Activated T-helper 2 cell treated with anti-CD3 and anti-CD28 coated beads, Interferon-gamma antibody, Interleukin-2, Interleukin-4, amounts not matched to agents 10 μg/mL and 5 μg/mL and 100 μg/mL, durations not matched to agents 14 hours and 24 hours and 36 hours (primary cell): ENCODE measurements around the gene TNS3. TPM values are rescaled to one million over a fixed set of nuclear protein-coding genes. Genes with fewer than 3 reads are reported as not detected.

ENCODE experiments used
- DNase-seq: peaks from one replicate; pipeline ENCODE4 v3.0.0; 2021; ENCODE audit warnings: low spot score
- H3K27ac Mint-ChIP-seq: one replicate; pipeline ENCODE4 v1.8.0; 2021; ENCODE audit warnings: mixed read lengths
- H3K27me3 Mint-ChIP-seq: one replicate; pipeline ENCODE4 v1.8.0; 2021; ENCODE audit warnings: low read depth, mixed read lengths
- H3K36me3 Mint-ChIP-seq: one replicate; pipeline ENCODE4 v1.8.0; 2021; ENCODE audit warnings: low read depth, mixed read lengths
- H3K4me1 Mint-ChIP-seq: one replicate; pipeline ENCODE4 v1.8.0; 2021; ENCODE audit warnings: low read depth, mixed read lengths
- H3K4me3 Mint-ChIP-seq: one replicate; pipeline ENCODE4 v1.8.0; 2021; ENCODE audit warnings: low read depth, mild to moderate bottlenecking, moderate library complexity, mixed read lengths
- H3K9me3 Mint-ChIP-seq: one replicate; pipeline ENCODE4 v1.8.0; 2021; ENCODE audit warnings: mixed read lengths
- intact Hi-C: fragments of 100-400 bp; cut with micrococcal nuclease; formaldehyde crosslinking; loops from one replicate; pipeline ENCODE4 v1.15.1; 2023
- total RNA-seq: library from RNA; stranded (reverse); gene quantifications from 2 replicates; pipeline ENCODE4 v1.2.3, GENCODE V29; 2022

The TNS3 gene
- total RNA-seq, 1 donor from 2014 or later: 5.3 TPM

DNA sequence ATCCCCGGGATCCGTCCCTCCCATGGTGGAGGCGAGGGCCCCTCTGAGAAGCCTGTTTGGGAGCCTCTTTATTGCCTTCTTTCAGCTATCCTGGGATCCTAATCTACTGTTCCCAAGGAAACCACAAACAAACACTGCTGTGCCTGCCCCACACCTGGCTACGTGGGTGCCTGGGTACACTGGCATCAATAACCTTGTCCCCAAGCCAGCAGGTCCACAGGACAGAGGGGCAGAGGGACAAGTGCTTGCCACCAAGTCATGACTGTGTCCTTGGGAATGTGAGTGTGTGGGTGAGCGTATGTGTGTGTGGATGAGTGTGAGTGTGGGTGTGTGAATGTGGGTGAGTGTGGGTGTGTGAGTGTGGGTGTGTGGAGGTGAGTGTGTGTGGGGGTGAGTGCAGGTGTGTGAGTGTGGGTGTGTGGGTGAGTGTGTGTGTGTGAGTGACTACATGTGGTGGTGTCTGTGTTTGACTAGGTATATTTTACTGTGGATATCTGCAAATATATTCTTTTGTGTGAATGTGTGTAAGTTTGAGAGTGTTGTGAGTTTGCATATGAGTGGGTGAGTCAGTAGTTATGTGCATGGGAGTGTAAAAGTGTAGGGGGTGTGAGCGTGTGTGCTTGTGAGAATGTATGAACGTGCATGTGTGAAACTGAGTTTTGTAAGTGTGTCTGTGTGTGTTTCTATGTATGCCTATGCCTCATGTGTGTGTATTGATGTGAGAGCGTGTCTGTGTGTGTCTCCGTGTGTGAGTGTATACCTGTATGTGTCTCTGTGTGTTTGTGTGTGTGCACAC, 96.1 kb downstream of the TNS3 start:
- Mint-ChIP-seq H3K4me1 (peaks cover 25% of the 10 kb centered on the region), H3K36me3 (no peaks in the 10 kb centered on the region), H3K4me3 (no peak overlapping the region), H3K9me3 (no peaks in the 10 kb centered on the region), H3K27ac (no peak overlapping the region), H3K27me3 (no peaks in the 10 kb centered on the region)
- intact Hi-C loops: no loop called here
- no peak for DNase-seq

DNA sequence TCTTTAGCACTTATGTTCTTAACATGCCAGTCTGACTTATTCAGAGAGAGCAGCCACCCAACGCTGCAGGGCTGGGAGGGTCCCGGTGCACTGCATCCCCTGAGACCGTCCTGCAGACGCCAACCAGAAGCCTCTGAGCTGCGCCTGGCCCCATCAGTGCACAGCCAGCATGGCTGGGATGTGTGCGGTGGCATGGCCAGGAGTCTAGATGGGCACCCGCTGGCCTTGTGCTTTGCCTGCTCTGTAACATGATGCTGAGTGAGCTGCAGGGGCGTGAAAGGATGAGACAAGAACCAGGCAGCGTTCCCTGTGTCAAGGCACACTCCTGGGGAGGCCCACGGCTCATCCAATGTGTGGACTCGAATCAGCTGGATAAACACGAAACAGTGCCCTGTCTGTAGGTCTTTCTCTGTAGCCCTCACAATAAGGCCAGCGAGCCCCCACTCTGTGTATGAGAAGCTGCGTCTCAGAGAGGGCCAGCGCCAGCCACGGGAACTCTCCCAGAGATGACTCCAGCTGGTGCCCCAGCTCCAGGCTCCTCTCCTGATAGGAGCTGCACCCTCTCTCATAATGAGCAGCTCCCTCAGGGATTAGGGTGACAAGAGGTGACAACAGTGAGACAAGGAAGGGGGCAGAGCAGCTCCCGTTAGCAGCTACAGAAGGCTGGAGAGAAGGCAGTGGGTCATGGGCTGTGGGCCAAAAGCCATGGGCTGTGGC, 96.8 kb downstream of the TNS3 start:
- no peak for DNase-seq
- H3K27me3 Mint-ChIP-seq: no peaks in the 10 kb centered on the region
- intact Hi-C loops: loop anchor here (5.0 kb wide), 2 partner anchors 173 to 387 kb away; no protein-coding TSS in a partner anchor
- no peak overlapping the region for H3K27ac Mint-ChIP-seq
- H3K9me3 Mint-ChIP-seq: no peaks in the 10 kb centered on the region
- no peak overlapping the region for H3K4me3 Mint-ChIP-seq
- no peaks in the 10 kb centered on the region for H3K36me3 Mint-ChIP-seq
- peaks cover 30% of the 10 kb centered on the region for H3K4me1 Mint-ChIP-seq

DNA sequence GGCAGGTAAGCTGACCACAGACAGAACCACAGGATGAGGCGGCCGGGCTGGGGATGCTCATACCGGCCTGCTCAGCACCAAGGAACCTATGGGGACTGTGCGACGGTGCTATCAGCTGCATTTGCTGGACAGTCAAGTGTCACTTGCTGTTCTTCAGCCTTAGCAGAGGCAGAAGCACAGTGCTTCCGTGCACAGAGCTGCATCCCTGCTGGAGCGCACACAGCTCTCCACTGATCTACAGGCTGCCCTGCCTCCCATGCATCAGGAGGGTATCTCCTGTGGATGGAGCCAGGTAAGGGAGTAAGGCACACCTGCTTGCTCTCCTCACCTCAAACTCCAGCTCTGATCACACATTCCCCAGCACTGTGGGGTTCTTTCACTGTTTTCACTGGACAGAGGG, 97.5 kb downstream of the TNS3 start:
- Mint-ChIP-seq H3K36me3 (no peaks in the 10 kb centered on the region), H3K4me1 (peaks cover 30% of the 10 kb centered on the region), H3K27ac (no peak overlapping the region), H3K9me3 (no peaks in the 10 kb centered on the region), H3K4me3 (no peak overlapping the region), H3K27me3 (no peaks in the 10 kb centered on the region)
- intact Hi-C loops: loop anchor here (5.0 kb wide), 2 partner anchors 172 to 388 kb away; no protein-coding TSS in a partner anchor
- no peak for DNase-seq

DNA sequence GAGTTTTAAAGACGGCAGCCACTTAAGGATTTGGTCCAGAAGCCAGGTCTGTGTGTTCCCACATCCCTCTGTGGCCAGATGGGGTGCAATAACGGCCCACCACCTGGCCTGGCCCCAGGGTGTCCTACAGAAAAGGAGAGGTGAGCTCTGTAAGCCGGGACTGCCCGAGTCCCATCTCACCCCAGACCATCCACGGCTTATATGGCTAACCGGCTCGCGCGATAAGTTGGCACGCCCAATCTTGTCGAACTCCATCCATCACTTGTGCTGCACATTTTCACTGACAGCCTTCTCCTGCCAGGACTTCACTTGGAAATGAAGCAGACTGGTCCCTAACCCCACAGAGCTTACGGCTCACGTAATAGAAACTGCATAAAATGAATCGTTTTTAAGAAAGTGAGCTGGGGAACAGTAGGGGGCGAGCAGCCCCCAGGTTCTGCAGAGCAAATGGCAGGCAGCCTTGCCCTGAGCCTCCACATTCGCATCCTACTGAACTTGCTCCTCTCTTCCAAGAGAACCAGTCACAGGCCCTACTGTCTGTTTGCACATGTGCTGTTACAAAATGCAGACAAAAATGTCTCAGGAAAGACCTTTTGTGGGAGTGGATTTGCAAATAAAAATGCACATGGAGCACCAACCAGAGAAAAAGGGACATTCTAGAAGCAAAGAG, 98.2 kb downstream of the TNS3 start:
- Mint-ChIP-seq H3K4me3 (no peak overlapping the region), H3K9me3 (no peaks in the 10 kb centered on the region), H3K27me3 (no peaks in the 10 kb centered on the region), H3K4me1 (peaks cover 31% of the 10 kb centered on the region), H3K27ac (no peak overlapping the region), H3K36me3 (no peaks in the 10 kb centered on the region)
- intact Hi-C loops: loop anchor here (2.0 to 5.0 kb wide), 3 partner anchors 121 to 389 kb away; no protein-coding TSS in a partner anchor
- no peak for DNase-seq

DNA sequence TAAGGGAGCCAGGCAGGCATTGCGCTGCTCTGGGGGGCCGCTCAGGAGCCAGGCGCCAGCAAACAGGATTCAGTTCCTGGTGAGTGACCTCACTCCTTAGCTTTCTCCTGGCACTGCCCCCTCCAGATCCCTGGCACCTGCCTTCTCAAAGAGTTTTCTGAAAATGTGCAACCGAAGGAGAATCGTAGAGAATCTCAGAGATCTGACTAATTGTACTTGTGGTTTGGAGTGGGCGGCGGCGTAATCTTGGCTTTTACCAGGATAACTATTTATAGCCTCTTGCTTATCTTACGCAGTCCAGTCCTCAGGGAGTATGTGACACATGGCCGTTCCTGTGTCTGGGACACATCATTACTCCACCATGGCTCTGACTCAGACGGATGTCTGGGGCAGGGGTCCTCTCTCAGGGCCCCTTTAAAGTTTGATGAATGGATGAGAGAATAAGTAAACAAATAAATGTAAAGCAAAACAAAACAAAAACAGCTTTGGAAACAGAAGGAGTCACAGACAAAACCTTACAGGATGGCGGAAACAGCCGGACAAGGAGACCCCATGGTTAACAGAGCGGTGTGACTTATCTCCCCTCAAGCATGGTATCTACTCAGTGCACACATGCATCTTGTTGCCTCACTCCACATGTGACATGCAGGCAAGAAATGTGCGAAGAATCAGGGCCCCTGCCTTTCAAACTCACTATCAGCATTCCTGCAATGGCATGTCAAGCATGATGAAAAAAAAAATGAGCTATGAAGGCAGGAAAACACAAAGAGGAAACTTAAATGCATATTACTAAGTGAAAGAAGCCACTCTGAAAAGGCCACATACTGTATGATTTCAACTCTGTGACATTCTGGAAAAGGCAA, 99.7 kb downstream of the TNS3 start:
- no peaks in the 10 kb centered on the region for H3K36me3 Mint-ChIP-seq
- no peaks in the 10 kb centered on the region for H3K9me3 Mint-ChIP-seq
- no peaks in the 10 kb centered on the region for H3K27me3 Mint-ChIP-seq
- DNase-seq: no peak
- peak overlapping the region; percentile 81 for H3K27ac Mint-ChIP-seq
- H3K4me1 Mint-ChIP-seq: peaks cover 32% of the 10 kb centered on the region
- intact Hi-C loops: loop anchor here (1.0 to 5.0 kb wide), 4 partner anchors 119 to 390 kb away; no protein-coding TSS in a partner anchor
- peak overlapping the region; percentile 20 for H3K4me3 Mint-ChIP-seq

DNA sequence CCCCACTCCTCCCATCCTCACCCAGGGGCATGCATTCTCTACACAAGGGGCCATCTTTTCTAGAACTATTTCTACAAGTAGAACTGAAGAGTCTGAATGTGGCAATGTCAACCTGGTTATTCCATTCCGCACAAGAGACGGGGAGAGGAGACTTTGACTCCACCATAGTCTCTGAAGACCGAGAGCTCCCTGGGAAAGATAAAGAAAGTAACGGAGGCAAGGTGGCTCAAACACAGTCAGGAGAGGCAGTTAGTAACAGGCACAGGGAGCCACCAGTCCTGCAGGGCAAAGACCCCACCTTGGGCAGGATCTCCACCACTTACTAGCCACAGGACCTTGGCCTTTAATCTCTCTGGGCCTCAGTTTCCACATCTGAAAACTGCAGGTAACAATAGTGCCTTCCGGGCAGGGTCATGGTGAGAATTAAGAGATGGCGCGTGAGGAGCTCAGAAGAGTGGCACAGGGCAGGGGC, 100.3 kb downstream of the TNS3 start:
- Mint-ChIP-seq H3K9me3 (no peaks in the 10 kb centered on the region), H3K4me3 (peak overlapping the region; percentile 47), H3K27me3 (no peaks in the 10 kb centered on the region), H3K27ac (peak overlapping the region; percentile 81), H3K36me3 (no peaks in the 10 kb centered on the region), H3K4me1 (peaks cover 32% of the 10 kb centered on the region)
- DNase-seq: no peak
- intact Hi-C loops: loop anchor here (1.0 to 5.0 kb wide), 4 partner anchors 119 to 391 kb away; no protein-coding TSS in a partner anchor

DNA sequence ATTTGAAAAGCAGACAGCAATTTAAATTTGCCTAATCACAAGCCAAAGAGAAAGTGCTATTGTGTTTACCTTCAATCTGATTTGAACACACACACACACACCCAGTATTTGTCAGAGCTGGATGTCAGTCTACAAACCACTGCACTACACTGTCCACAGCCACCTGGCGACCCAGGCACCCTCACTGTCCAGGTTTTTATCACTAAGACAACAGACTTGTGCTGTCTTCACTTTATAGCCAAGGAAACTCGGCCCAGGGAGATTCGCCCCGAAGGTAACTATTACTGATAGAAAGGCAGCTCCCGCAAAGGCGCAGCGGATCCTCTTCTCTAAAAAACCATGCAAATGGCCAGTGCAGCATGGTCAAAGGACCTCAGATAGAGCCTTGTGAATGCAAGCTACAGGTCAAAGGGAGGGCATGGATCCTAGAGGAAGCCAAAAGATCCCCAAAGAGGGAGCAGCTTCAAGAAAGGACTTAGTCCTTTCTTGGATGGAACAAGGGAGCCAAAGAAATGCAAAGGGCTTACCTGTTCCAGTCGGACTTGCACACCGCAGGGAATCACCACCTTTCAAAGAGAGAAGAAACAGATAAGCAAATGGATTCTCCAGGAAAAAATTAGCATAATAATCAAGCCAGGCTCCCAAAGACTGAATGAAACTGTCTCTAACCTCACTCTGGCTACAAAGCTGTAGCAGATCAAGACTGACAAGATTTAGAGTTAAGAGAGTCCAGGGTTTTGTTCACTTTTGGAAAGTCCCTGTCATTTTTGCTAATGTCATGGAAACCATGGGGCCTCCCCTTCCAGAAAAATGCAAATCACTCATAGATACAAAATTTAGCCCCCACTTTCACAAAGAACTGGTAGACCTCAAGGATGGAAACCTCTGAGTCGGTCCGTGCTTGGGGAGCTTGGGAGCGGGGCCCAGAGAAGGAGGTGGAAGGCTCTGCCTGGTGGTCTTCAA, 101.1 kb downstream of the TNS3 start:
- DNase-seq: no peak
- Mint-ChIP-seq H3K27ac (peak overlapping the region; percentile 81), H3K27me3 (no peaks in the 10 kb centered on the region), H3K4me1 (peaks cover 30% of the 10 kb centered on the region), H3K9me3 (no peaks in the 10 kb centered on the region), H3K36me3 (no peaks in the 10 kb centered on the region), H3K4me3 (peak overlapping the region; percentile 59)
- intact Hi-C loops: loop anchor here (5.0 kb wide), 2 partner anchors 169 to 391 kb away; no protein-coding TSS in a partner anchor

DNA sequence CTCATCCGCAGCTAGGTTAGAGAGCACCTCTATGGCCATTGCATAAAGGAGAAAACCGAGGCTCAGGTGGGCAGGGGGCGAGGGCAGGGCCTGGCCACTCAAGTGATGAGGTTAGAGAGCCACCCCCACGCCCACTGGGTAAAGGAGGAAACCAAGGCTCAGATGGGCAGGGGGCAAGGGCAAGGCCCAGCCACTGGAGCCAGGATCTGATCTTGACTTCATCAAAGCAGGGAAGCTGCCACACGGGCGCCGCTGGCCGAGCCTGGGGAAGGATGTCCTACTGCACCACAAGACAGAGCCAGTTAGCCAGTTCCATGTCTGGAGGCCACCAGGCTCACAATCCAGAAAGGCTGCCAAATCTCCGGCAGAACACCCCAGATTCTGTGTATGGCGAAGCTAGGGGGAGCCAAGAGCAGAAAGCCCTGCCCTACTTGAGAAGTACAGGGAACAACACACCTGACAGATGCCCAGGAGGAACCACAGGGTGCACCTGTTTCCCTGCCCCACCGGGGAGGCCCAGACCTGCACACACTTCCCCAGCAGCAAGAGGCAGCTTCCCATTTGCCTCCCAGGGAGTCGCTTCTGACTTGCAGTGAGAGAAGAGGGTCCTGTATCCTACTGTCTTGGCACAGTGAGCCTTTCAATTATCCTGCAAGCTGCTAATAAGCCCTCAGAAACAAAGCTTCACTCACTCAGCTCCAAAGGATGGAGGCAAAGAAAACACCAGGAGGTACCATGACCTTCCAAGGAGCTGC, 101.9 kb downstream of the TNS3 start:
- H3K27ac Mint-ChIP-seq: no peak overlapping the region
- intact Hi-C loops: loop anchor here (5.0 kb wide), 2 partner anchors 168 to 392 kb away; no protein-coding TSS in a partner anchor
- H3K9me3 Mint-ChIP-seq: no peaks in the 10 kb centered on the region
- no peak for DNase-seq
- H3K36me3 Mint-ChIP-seq: no peaks in the 10 kb centered on the region
- peaks cover 28% of the 10 kb centered on the region for H3K4me1 Mint-ChIP-seq
- H3K4me3 Mint-ChIP-seq: peak overlapping the region; percentile 59
- H3K27me3 Mint-ChIP-seq: no peaks in the 10 kb centered on the region

DNA sequence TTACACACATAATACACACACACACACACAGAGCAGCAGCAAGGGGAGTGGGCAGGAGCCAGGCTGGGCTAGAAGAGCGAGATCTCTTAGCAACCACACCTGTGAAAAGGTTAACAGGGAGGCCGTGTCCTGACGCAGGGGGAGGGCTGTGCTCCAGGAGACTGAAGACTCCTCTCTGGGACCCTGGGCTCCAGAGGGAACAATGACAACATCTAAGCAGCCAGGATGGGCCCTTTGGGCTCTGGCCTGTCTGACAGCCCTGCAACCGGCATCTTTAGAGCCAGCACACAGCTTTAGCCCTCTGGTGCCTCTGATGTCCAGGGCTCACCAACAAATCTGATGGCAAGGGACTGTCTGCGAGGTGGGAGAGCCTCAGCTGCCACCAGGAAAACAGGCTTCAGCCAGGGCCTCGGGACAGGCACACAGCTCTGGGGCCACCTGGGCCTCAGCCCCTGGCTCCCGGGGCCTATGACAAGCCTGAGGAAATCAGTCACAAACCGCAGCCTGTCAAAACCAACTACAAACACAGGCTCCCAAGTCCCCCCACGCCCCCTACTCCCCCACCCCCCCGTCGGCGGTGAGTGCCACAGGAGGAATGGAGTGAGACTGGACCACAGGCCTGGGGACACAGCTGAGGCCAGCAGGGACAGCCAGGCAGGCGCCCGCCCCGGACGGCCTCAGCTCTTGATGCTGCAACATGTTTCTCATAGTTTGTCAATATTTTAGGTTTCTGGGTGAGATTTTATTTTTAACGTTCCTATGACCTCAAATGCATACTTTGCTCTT, 102.8 kb downstream of the TNS3 start:
- Mint-ChIP-seq H3K4me3 (peak overlapping the region; percentile 51), H3K4me1 (peaks cover 28% of the 10 kb centered on the region), H3K27me3 (no peaks in the 10 kb centered on the region), H3K9me3 (no peaks in the 10 kb centered on the region), H3K27ac (no peak overlapping the region), H3K36me3 (no peaks in the 10 kb centered on the region)
- no peak for DNase-seq
- intact Hi-C loops: no loop called here

DNA sequence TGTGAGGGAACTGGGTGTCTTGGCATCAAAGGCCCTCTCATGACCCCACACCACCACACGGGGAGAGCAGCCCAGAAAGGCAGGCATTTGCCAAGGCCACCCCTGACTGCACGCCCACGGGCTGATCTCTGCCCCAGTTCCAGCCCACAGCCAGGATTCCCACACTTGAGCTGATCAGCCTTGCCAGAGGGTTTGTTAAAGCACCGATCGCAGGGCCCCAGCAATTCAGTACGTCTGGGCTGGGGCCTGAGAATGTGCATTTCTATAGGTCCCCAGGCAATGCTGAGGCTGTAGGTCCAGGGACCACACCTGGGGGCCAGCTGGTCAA, 103.9 kb downstream of the TNS3 start:
- H3K27me3 Mint-ChIP-seq: no peaks in the 10 kb centered on the region
- DNase-seq: no peak
- no peaks in the 10 kb centered on the region for H3K36me3 Mint-ChIP-seq
- H3K27ac Mint-ChIP-seq: no peak overlapping the region
- H3K9me3 Mint-ChIP-seq: no peaks in the 10 kb centered on the region
- no peak overlapping the region for H3K4me3 Mint-ChIP-seq
- intact Hi-C loops: no loop called here
- H3K4me1 Mint-ChIP-seq: peaks cover 28% of the 10 kb centered on the region
